Measurements from ENCODE around the gene EEF1AKMT1.

DNA sequence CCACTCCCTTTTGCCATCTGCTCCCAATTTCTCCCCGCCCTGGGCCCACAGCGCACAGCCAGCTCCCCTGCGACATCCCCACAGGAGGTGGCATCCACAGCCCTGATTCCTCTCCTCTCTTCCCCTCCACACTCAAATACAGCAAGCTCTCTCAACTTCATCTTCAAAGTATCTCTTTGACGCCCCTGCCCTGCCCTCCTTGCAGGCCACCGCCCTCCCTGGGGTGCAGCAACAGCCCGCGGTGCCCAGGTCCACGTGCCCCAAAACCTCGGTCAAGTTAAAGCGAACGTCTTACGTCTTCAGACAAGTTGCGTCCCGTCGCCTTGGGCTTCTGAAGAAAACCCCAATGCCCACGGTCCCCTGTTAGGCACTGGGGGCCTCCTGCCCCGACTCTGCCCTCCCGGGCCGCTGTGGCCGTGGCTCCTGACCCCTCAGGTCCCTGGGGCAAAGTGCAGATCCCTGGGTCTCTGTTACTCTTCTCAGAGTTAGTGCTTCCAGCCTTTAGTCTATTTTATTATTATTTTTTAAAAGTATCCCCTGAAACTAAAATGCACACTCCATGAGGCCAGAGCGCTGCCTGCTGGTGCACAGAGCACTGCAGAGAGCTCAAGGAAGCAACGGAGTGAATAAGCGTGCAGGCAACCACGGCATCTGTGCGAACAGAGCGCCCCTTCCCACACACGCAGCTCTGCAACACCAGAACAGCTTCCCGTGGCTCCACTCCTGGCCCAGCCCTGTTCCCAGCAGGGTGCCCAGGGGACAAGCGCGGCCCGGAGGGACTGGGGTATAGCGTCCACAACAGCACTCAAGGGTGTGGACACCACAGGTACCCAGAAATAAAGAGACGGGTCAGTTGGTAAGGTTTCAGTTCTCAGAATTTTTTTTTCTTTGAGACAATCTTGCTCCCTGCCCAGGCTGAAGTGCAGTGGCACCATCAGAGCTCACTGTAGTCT lies 43.9 kb downstream of the EEF1AKMT1 start:
- TF ChIP-seq, protein P1, sequence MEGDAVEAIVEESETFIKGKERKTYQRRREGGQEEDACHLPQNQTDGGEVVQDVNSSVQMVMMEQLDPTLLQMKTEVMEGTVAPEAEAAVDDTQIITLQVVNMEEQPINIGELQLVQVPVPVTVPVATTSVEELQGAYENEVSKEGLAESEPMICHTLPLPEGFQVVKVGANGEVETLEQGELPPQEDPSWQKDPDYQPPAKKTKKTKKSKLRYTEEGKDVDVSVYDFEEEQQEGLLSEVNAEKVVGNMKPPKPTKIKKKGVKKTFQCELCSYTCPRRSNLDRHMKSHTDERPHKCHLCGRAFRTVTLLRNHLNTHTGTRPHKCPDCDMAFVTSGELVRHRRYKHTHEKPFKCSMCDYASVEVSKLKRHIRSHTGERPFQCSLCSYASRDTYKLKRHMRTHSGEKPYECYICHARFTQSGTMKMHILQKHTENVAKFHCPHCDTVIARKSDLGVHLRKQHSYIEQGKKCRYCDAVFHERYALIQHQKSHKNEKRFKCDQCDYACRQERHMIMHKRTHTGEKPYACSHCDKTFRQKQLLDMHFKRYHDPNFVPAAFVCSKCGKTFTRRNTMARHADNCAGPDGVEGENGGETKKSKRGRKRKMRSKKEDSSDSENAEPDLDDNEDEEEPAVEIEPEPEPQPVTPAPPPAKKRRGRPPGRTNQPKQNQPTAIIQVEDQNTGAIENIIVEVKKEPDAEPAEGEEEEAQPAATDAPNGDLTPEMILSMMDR (IDR thresholded peaks at IDR 0.05; ENCODE audit: low read depth, low read length), result no peak
- no peak for TF ChIP-seq EZH2phosphoT487 (IDR thresholded peaks at IDR 0.05; ENCODE audit: low read depth)

Data from OCI-LY3 (cell line).